GM21737 (cell line): Measurements from ENCODE around the gene ZNF683.
"Not testable (repeated sequence)": the region's sequence is repeated elsewhere in the genome, so short reads cannot be mapped to it uniquely, and the experiment has no call there.

ENCODE experiments used
- ATAC-seq: cut with Tn5 transposase; IDR thresholded peaks from one replicate; pipeline ENCODE4 v1.9.1; 2021; ENCODE audit warnings: mild to moderate bottlenecking, moderate library complexity; ENCODE audit not compliant: unreplicated experiment

The ZNF683 gene

DNA sequence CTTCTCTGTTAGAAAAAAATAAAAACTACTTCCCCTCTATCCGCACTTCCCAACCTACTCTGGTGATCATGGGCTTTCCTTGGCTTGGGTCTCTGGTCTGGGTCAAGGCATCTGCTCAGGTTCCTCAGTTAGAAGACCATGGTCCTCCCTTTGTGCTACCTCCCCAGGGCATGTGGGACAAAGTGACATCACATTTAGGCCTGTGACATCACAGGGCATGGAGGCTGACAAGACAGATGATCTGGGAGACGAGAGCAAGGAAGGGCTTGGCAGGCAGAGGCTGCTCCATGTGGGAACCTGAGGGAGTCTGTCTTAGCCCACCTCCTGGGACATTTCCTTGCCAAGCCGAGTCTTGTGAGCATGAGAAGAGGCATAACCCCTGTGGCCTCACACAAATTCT, at the start of gene ZNF683:
TSS of gene ZNF683 (minus strand) at position 140 of the 400 bp plus-strand sequence. CDS start 4,179 bp downstream, outside the sequence.
- ATAC-seq = not testable (repeated sequence)

DNA sequence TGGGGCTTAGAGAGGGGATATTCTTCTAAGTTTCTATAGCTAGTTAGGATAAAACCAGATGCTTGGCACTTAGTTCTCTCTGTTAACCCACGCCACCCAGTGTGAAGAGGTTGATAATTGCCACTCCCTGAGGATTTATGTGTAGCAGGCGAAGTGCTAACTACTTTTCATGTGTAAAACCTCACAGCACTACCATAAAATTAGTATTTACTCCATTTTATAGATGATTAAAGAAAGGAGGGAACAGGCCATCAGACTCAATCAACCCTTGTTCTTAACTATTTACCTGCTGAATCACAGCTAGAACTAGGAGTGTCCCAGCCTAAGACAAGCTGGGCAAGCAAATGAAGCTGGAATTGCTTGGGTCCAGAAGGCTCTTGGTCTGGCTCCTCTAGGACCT, 46.9 kb upstream of the ZNF683 start:
- ATAC-seq = no peak

DNA sequence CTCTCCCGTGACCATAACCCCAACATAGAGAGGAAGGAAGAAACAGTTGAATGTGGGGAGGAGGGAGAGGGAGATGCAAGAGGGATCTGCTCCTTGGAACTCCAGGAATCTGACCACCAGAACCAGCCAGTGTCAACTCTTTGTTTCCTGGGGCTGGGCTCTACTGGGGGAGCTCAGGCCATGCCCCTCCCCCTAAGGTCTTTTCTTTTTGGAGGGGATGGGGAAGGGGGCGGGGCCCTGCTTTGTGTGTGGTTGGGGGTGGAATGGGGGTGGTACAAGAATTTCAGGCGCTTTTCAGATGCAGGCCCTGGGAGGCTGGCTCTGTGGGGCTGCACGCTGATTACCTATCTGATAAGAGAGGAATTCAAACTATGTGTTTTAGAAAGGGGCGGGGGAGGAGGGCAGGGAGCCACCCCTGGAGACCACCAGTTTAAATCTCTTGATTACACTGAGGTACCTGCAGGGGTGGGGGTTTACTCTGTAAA, 46.4 kb upstream of the ZNF683 start:
- ATAC-seq = no peak

DNA sequence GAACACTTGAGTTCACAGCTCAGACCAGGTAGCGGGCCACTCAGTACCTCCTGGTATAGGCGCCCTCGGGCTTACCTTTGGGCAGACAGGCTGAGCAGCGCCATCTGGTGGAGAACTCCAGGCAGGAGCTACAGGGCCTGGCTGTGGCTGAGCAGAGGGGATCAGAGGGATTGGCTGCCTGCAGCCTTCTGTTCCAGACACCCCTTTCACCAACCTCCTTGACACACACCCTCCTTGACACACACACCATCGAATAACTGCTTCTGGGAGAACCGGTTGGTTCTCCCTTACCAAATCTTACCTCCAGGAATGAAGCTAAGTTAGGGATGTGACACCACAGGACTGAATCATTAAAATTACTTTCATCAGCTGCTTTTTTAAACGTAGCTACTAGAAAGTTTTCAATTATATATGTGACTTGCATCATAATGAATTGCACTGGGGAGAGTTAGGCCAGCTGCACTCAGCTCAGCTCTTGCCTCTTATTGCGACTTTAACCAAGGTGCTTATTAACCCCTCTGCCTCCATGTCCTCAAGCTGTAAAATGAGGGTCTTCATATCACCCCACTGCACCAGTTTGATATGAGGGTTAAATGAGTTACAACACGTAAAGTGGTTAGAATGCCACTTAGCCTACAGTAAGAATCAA, 44.7 kb upstream of the ZNF683 start:
- no peak for ATAC-seq

- ATAC-seq = no peak
These were observed 40.5 kb upstream of the ZNF683 start for GRCh38 chr1:26413031-26413430.

GRCh38 chr1:26412180-26412840, 39.8 kb upstream of the ZNF683 start:
- no peak for ATAC-seq

GRCh38 chr1:26411624-26412074, 39.1 kb upstream of the ZNF683 start:
- no peak for ATAC-seq

DNA sequence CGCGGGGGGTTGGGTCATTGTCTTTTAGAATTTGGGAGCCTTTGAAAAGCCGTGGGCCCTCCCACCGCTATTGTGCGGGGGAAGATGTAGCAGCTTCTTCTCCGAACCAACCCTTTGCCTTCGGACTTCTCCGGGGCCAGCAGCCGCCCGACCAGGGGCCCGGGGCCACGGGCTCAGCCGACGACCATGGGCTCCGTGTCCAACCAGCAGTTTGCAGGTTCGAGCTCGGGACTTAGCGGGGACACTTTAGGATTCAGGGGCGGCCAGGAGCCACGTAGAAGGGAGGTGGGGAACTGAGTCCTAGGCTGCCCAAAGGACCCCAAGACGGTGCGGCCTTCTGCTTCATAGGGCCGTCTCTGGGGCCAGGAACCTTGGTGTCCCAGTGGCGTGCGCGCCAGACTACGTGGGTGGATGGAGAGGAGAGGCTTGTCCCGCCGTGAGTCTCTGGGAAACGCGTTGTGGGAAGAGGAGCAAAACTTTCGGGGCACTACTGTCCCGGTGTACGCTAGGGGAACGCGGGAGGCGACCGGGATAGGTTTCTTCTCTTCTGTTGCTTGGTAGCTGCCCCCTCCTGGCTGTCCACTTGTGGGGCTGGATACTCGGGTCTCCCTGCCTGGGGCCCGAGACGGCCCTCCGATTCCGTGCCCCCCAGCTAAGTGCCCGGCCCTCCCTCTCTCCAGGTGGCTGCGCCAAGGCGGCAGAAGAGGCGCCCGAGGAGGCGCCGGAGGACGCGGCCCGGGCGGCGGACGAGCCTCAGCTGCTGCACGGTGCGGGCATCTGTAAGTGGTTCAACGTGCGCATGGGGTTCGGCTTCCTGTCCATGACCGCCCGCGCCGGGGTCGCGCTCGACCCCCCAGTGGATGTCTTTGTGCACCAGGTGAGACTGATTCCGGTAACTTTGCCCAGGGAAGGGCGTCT, 38.4 kb upstream of the ZNF683 start, which contains the start of gene LIN28A:
TSS of gene LIN28A (plus strand) at position 112 of the 918 bp plus-strand sequence. CDS start at position 187, 75 bp downstream.
- no peak for ATAC-seq

DNA sequence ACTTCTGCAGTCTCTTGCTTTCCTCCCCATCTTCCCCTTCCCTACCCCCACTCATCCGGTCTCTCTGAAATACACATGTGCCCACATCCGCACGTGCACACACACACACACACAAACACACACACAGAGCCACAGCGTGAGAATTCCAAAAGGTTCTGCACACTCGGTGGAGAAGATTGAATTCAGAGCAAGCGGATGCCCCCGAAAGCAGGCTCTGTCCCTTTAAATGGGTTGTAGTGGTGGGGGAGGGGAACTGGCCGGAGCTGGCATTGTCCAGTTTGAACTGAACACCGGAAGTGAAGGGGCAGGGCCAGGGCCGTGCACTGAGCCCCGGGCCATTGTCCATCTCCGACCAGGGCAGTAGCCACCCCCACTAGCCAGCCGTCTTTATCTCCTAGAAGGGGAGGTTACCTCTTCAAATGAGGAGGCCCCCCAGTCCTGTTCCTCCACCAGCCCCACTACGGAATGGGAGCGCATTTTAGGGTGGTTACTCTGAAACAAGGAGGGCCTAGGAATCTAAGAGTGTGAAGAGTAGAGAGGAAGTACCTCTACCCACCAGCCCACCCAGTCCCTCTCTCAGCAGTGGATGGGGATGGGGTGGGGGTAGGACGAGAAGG, 36.7 kb upstream of the ZNF683 start:
- no peak for ATAC-seq

- ATAC-seq = no peak
These were observed 36.1 kb upstream of the ZNF683 start for GRCh38 chr1:26408604-26409003.

DNA sequence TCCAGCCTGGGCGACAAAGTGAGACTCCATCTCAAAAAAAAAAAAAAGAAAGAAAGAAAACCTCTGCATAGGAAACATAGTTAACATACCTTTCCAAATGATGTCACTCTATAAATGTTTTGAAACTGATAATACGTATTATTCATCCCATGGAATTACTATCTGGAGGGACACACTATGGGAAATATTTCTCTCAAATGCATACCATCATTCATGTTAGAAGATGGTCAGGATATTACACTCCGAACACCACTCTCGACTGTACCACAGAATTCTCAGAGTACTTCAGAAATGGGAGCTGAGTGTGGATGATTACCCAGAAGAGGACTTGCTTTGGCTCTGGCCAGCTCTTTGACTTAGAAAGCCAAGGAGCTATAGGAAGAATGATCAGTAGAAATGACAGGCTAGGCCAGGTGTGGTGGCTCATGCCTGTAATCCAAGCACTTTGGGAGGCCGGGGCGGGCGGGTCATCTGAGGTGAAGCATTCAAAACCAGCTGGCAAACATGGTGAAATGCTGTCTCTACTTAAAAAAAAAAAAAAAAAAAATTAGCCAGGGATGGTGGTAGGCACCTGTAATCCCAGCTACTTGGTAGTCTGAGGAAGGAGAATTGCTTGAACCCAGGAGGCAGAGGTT, 32.8 kb upstream of the ZNF683 start:
- no peak for ATAC-seq

GRCh38 chr1:26404641-26405040, 32.1 kb upstream of the ZNF683 start:
- ATAC-seq = no peak

DNA sequence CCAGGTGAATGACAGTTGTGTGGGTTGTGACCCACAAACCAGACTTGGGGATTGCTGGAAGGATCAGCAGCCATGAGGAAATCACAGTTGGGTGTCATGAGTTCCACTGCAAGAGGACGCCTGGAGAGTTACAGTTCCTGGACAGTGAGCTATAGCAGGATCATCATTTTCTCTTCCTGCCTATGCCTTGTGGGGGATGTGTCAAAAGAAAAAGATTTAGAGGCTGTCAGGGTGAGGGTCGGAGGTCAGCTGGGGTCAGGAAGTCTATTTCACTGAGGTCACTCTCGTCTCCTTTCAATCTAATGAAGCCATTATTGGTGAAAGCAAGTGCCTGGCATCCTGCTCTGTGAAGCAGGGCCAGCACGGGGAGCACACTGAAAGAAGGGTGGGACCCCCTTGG, 31.1 kb upstream of the ZNF683 start:
- no peak for ATAC-seq

- ATAC-seq = no peak
These were observed 29.3 kb upstream of the ZNF683 start for GRCh38 chr1:26401891-26402290.

DNA sequence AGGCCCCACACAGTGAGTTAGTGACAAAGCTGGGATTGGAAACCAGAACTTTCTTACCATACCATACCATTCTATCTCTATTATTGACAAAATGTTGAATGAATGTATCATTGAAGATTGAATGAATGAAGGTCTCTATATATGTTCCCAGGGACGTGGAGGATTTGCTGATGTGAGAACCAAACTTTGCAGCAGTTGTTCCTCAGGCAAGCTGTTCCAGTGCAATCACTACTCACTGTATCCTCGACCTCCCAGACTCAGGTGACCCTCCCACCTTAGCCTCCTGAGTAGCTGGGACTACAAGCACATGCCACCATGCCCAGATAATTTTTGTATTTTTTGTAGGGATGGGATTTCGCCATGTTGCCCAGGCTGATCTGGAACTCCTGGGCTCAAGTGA, 26.5 kb upstream of the ZNF683 start:
- no peak for ATAC-seq

DNA sequence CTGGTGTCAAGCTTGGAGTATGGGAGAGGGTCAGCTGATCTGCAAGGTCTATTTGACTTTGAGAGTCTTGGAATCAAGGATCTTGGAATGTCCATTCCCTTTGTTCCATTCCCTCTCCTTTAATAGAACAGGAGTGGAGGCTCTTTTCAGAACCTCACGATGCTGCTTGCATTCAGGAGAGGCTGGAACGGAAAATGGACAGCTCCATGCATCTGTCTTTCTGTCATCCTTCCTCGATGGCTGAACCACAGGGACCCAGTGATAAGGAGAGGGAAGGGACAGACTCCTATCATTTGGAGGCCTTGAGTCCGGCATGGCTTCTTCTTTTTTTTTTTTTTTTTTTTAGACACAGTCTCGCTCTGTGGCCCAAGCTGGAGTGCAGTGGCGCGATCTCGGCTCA, 23.2 kb upstream of the ZNF683 start:
- ATAC-seq = no peak

- ATAC-seq = no peak
These were observed 18.9 kb upstream of the ZNF683 start for GRCh38 chr1:26391450-26391849.

GRCh38 chr1:26389604-26390247, 17.2 kb upstream of the ZNF683 start:
- ATAC-seq = no peak

DNA sequence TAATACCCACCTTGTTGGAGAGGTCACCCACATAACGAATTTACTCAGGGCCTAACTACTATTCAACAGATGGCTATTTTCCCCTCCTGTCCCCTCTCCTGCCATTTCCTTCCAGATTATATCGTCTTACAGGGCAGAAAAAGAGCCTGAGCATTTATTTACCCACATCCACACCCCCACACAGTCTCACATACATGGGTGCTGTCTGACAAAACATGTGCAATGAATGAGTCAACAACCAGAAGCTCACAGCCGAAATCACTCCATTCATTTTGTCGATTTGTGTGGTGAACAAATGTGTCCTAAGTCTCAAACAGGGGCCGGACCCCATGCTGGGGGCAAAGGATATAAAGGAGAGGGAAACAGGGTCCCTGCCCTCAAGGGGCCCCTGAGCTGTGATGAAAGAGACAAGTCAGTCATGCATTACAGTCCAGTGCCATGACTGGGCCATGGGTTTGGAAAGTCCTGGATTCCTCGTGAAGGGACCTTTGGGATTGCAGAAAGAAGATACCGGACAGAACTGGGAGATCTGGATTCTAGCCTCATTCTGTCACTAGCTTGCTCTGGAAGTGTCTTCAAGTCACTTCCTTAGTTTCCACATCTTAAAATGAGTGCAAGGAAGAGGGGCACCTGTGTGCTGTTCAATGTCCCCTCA, 16.4 kb upstream of the ZNF683 start:
- no peak for ATAC-seq
